Measurements from ENCODE around the gene DNM1L. TPM values are rescaled to one million over a fixed set of nuclear protein-coding genes. Genes with fewer than 3 reads are reported as not detected.

The DNM1L gene
- 10 to 100 TPM; 66.9 to 75.0 TPM for total RNA-seq

GRCh38 chr12:32679091-32679919 lies at the start of gene DNM1L:
TSS of gene DNM1L (plus strand) at chr12:32679301. CDS start at chr12:32679364, 63 bp downstream.
- CTCF ChIA-PET, result interaction anchor here (1.0 to 1.4 kb wide), 3 partner anchors 77 to 1343 kb away, joined by 3 read pairs; partner anchors contain the start of genes ALG10 and YARS2

GRCh38 chr12:32641287-32641901 lies 37.7 kb upstream of the DNM1L start:
- ChIA-PET CTCF (no interaction called here), POLR2A (no interaction called here)

More at GRCh38 chr12:32679091-32679919, at the start of gene DNM1L:
- POLR2A ChIA-PET, result interaction anchor here (0.5 to 0.6 kb wide), 2 partner anchors 149 to 231 kb away, joined by 3 to 4 read pairs; no protein-coding TSS in a partner anchor

- ChIA-PET CTCF (no interaction called here), POLR2A (no interaction called here)
These were observed 34.7 kb upstream of the DNM1L start for GRCh38 chr12:32644431-32644830.

GRCh38 chr12:32647275-32647674 lies 31.8 kb upstream of the DNM1L start:
- ChIA-PET POLR2A (no interaction called here), CTCF (no interaction called here)

GRCh38 chr12:32650508-32650907 lies 28.6 kb upstream of the DNM1L start:
- CTCF ChIA-PET, result no interaction called here
- POLR2A ChIA-PET, result no interaction called here

- POLR2A ChIA-PET, result no interaction called here
- CTCF ChIA-PET, result no interaction called here
These were observed 27.7 kb upstream of the DNM1L start for GRCh38 chr12:32651151-32651955.

GRCh38 chr12:32651956-32652210 lies 27.2 kb upstream of the DNM1L start:
- CTCF ChIA-PET, result no interaction called here
- POLR2A ChIA-PET, result no interaction called here

GRCh38 chr12:32659908-32660440 lies 19.1 kb upstream of the DNM1L start:
- ChIA-PET CTCF (no interaction called here), POLR2A (no interaction called here)

GRCh38 chr12:32661706-32662105 lies 17.4 kb upstream of the DNM1L start:
- POLR2A ChIA-PET, result no interaction called here
- CTCF ChIA-PET, result no interaction called here

GRCh38 chr12:32662665-32663064 lies 16.4 kb upstream of the DNM1L start:
- POLR2A ChIA-PET, result no interaction called here

GRCh38 chr12:32666018-32666417 lies 13.1 kb upstream of the DNM1L start:
- POLR2A ChIA-PET, result no interaction called here
- CTCF ChIA-PET, result no interaction called here

More at GRCh38 chr12:32662665-32663064, 16.4 kb upstream of the DNM1L start:
- CTCF ChIA-PET, result no interaction called here

GRCh38 chr12:32669584-32669983 lies 9.5 kb upstream of the DNM1L start:
- ChIA-PET CTCF (no interaction called here), POLR2A (no interaction called here)

GRCh38 chr12:32671930-32672780 lies 6.9 kb upstream of the DNM1L start:
- ChIA-PET POLR2A (no interaction called here), CTCF (no interaction called here)

GRCh38 chr12:32679920-32680237 lies 778 bp downstream of the DNM1L start:
- ChIA-PET POLR2A (no interaction called here), CTCF (no interaction called here)

GRCh38 chr12:32680787-32681186 lies 1.7 kb downstream of the DNM1L start:
- CTCF ChIA-PET, result no interaction called here
- POLR2A ChIA-PET, result no interaction called here

- POLR2A ChIA-PET, result interaction anchor here (0.6 kb wide), 1 partner anchor 73 kb away, joined by 4 read pairs; no protein-coding TSS in a partner anchor
- CTCF ChIA-PET, result no interaction called here
These were observed 2.2 kb downstream of the DNM1L start for GRCh38 chr12:32681272-32681671.

GRCh38 chr12:32686340-32686739 lies 7.2 kb downstream of the DNM1L start:
- ChIA-PET POLR2A (no interaction called here), CTCF (no interaction called here)

GRCh38 chr12:32688786-32689185 lies 9.7 kb downstream of the DNM1L start:
- POLR2A ChIA-PET, result no interaction called here
- CTCF ChIA-PET, result no interaction called here

GRCh38 chr12:32690927-32691326 lies 11.8 kb downstream of the DNM1L start:
- ChIA-PET POLR2A (no interaction called here), CTCF (no interaction called here)

- ChIA-PET POLR2A (no interaction called here), CTCF (interaction anchor here (0.6 to 1.0 kb wide), 2 partner anchors 12 to 1115 kb away, joined by 3 to 4 read pairs; no protein-coding TSS in a partner anchor)
These were observed 13.3 kb downstream of the DNM1L start for GRCh38 chr12:32692358-32692757.
